A172 (cell line): Measurements from ENCODE around the gene FAM114A2. TPM values are rescaled to one million over a fixed set of nuclear protein-coding genes. Genes with fewer than 3 reads are reported as not detected.
A peak's percentile ranks its signal among the peaks of the same experiment; 100 is the strongest.

Experiments
- DNase-seq: peaks from one replicate; pipeline ENCODE4 v3.0.0-alpha.2; 2015; ENCODE audit warnings: low spot score
- total RNA-seq: library from RNA; depleted of rRNA; stranded (reverse); fragments of >200 nt; shearing (Covaris generic); gene quantifications from 2 replicates; pipeline ENCODE4 v1.2.3, GENCODE V29; 2014

Gene FAM114A2
- total RNA-seq, 1 experiment from 2014 or later: 30.7 TPM

GRCh38 chr5:153985498-153985897 lies 53.2 kb downstream of the FAM114A2 start:
- DNase-seq: no peak

- DNase-seq: no peak
Observed at GRCh38 chr5:153983885-153984284, 54.8 kb downstream of the FAM114A2 start.

- DNase-seq: no peak
Observed at GRCh38 chr5:153981905-153982605, 56.7 kb downstream of the FAM114A2 start.

GRCh38 chr5:153979028-153979783 lies 59.5 kb downstream of the FAM114A2 start:
- no peak for DNase-seq

- no peak for DNase-seq
Observed at GRCh38 chr5:153974813-153975163, 63.9 kb downstream of the FAM114A2 start.

- peak; percentile 60 for DNase-seq
Observed at GRCh38 chr5:153974131-153974812, 64.4 kb downstream of the FAM114A2 start.

GRCh38 chr5:153972240-153972639 lies 66.5 kb downstream of the FAM114A2 start:
- no peak for DNase-seq

GRCh38 chr5:153970496-153970895 lies 68.2 kb downstream of the FAM114A2 start:
- no peak for DNase-seq

- DNase-seq: no peak
Observed at GRCh38 chr5:153969563-153969895, 69.2 kb downstream of the FAM114A2 start.

- DNase-seq: no peak
Observed at GRCh38 chr5:153968761-153969562, 69.7 kb downstream of the FAM114A2 start.

GRCh38 chr5:153964880-153965645 lies 73.6 kb downstream of the FAM114A2 start:
- peak; percentile 52 for DNase-seq

- no peak for DNase-seq
Observed at GRCh38 chr5:153964191-153964879, 74.4 kb downstream of the FAM114A2 start.

- DNase-seq: peak; percentile 49
Observed at GRCh38 chr5:153960269-153961215, 78.2 kb downstream of the FAM114A2 start.

- peak; percentile 86 for DNase-seq
Observed at GRCh38 chr5:153959134-153959957, 79.4 kb downstream of the FAM114A2 start.

- DNase-seq: no peak
Observed at GRCh38 chr5:153957205-153957604, 81.5 kb downstream of the FAM114A2 start.

- DNase-seq: no peak
Observed at GRCh38 chr5:153953411-153953810, 85.3 kb downstream of the FAM114A2 start.

GRCh38 chr5:153952893-153953292 lies 85.8 kb downstream of the FAM114A2 start:
- no peak for DNase-seq

- DNase-seq: no peak
Observed at GRCh38 chr5:153952057-153952456, 86.7 kb downstream of the FAM114A2 start.

GRCh38 chr5:153941265-153941664 lies 97.4 kb downstream of the FAM114A2 start:
- DNase-seq: no peak
